ENCODE results near the gene RANBP1.
A peak's percentile ranks its signal among the peaks of the same experiment; 100 is the strongest.

Gene RANBP1

DNA sequence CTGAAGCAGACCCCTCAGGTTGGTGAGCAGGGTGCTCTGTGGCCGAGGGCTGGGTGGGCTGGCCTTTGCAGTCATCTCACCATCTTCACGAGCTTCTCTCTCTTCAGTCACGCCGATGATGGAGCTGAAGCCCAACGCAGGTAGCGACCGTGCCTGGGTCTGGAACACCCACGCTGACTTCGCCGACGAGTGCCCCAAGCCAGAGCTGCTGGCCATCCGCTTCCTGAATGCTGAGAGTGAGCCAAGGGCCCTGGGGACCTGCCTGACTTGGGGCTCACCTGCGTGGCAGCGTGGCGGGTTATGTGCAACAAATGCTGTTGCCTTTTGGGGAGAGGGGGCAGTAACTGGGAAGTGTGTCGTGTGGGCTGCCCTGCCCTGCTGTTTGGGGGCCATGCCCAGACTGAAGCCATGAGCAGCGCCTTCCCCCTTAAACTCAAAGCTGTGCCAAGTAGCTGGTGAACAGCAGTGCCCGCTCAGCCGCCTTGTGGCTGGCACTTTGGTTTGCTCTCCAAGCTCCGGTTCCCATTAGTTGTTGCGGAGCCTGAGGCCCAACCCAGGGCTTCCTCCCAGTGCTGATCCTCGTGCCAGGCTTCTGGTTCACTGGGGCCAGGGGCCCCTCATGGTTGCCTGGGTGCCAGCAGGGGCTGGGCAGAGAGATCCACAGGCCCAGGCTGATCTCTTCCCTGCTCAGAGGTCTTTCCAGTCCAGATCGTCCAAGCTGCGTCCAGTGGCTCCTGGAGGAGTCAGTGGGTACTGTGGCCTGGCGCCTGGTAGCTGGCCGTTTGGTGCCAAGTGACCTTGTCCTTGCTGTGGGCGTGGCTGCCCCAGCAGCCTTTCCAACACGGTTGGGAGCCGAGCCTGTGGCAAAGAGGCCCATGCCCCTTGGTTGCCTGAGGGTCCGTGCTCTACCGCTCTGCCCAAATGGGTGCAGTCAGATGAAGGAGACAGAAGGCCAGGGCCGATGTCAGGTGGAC is 9.6 kb downstream of the RANBP1 start:
- no peak for DNase-seq

DNA sequence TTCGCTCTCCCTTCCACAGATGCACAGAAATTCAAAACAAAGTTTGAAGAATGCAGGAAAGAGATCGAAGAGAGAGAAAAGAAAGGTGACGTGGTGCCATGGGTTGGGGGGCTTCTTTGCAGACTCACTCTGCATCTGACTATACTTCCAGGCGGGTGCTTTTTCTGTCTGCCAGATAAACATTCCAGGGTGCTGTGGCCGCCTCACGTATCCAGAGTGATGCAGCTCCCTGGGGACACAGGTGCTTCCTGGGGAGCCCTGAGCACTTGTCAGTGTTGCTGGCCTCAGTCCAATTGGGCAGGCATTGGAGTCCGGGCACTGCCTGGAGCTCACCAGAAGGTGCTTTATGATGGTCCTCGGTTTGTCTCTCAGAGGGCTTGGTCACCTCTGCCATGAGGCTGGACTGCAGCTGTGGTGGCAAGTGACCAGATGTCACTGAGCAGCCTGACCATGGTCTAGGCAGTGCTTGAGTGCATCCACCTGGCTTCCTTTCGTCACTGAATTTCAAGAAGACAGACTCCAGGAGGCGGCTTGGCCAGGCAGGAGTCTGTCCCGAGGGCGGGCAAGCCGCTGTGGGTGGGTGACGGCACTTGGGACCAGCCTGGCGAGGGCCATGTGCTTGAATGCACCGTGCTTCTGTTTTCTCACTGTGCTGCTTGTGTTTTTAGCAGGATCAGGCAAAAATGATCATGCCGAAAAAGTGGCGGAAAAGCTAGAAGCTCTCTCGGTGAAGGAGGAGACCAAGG is 10.6 kb downstream of the RANBP1 start:
- no peak for DNase-seq

DNA sequence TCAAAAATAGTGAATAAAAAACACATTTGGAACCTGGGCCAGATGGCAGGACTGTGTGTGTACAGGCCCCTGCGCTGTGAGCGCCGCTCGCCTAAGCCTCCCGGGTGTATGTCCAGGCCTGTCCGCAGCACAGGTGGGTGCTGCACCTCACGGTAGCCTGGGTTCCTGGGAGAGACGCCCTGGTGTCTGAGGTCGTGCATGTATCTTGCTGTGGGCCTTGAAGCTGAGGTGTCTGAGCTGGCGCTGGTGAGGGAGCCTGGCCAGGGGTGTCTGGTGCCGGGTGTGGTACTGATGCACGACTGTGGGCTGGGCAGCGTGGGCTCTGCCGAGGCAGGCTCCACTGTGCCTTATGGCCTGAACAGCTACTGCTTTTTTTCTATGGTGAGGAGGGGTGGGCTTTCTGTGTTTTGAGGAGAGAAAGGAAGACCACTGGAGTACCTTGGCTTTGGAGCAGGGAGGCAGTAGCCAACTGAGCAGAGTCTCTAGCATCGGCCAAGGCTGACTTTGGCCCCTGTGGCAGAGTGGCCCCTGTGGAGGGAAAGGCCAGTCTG is 11.5 kb downstream of the RANBP1 start:
- DNase-seq = no peak

DNA sequence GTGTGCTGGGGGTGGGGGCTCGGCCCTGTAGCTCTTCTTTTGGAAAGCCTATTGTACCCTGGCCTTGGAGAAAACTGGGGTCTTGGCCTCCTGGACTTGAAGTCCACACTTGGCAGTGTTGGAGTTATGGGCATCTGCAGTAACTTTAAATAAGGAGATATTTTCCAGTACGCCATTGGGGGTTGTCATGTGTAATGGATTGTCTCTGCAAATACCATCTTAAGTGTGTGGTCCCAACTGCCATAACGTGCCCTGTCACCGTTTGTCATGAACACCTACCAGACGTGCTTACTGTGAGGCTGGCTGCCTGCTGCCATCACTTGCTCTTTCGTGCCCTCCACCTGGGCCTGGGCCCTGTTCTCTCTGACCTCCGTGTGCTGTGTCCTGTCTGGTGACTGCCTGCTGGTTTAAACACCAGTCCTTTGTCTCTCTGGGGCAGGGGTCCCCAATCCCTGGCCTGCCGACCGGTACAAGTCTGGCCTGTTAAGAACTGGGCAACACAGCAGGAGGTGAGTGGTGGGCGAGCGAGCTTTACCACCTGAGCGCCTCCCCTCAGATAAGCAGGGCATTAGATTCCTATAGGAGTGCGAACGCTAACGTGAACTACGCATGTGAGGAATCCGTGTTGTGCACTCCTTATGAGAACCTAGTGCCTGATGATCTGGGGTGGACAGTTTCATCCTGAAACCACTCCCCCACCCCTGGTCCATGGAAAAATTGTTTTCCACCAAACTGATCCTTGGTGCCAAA is 12.1 kb downstream of the RANBP1 start:
- DNase-seq = no peak

DNA sequence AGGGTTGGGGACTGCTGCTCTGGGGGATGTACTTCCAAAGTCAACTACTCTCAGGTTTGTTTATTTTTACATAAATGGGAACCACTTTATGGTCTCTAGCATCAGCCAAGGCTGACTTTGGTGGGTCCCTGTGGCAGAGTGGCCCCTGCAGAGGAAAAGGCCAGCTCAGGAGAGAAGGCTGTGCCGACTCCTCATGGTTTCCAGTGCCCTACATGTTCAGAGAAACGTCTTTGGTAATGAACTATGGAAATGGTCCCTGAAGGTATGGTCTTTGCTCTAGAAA is 12.7 kb downstream of the RANBP1 start:
- DNase-seq = no peak

DNA sequence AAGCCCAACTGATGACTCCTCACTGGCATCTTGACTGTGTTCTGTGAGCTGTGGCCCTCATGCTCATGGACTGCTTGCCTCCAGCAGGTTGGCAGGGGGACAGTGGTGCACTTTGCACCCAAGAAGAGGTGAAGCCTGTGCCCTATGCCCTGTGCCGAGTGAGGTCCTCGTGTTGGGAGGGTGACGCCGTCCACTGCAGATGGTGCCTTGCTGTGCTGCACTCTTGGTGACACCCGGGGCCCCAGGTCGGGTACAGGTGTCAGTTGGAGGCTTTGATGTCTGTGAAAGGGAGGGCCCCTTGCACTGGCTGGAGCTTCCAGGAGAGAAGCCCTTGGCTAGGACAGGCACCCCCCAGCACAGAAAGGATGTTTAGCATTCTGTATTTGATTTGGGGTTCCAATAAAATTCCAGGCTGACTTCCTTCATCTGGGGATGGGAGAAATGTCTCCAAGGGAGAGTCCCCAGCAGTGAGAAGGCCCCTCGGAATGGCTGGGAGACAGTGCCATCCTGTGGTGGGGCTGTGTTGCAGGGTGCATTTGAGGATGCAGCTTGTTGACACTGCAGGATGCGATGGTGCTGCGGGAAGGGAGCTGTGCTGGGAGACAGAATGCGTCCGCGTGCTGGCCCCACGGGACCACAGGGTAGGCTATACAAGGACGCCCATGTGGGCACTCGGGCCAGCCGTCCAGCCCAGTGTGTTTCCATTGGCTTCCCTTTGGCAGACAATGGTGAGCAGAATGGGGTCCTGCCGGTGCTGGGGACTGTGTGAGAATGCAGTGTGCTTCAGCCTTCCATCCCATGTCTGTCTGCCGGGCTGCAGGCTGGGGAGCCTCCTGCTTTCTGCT is 13.2 kb downstream of the RANBP1 start:
- peak; percentile 43 for DNase-seq

DNA sequence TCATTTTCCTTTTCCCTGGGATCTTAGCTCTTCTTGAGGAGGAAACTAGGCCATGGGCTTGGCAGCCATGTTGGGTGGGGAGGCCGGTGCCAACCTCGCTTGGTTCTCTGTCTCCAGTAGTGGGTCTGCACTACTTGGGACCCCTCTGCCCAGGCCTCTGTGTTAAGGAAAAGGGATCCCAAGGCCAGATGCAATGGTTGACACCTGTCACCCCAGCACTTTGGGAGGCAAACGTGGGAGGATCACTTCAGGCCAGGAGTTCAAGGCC is 13.8 kb downstream of the RANBP1 start:
- no peak for DNase-seq

DNA sequence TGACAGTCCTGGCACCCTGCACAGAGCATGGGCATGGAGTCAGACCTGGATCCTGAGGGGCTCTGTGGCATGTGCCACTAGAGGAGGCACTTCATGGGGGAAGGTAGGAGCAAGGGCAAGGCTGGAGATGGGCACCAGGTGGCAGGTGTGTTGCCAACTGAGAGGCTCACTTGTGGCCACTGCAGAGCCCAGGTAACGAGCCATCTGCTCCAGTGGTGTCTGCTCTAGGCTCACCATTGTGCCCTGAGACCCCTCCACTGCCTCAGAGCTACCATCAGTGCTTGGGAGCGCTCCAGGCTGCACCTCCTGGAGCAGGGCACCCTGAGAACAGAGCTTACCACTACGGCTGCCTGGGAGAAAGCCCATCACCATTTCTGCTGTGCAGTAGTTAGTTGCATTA is 14.4 kb downstream of the RANBP1 start:
- DNase-seq = no peak

DNA sequence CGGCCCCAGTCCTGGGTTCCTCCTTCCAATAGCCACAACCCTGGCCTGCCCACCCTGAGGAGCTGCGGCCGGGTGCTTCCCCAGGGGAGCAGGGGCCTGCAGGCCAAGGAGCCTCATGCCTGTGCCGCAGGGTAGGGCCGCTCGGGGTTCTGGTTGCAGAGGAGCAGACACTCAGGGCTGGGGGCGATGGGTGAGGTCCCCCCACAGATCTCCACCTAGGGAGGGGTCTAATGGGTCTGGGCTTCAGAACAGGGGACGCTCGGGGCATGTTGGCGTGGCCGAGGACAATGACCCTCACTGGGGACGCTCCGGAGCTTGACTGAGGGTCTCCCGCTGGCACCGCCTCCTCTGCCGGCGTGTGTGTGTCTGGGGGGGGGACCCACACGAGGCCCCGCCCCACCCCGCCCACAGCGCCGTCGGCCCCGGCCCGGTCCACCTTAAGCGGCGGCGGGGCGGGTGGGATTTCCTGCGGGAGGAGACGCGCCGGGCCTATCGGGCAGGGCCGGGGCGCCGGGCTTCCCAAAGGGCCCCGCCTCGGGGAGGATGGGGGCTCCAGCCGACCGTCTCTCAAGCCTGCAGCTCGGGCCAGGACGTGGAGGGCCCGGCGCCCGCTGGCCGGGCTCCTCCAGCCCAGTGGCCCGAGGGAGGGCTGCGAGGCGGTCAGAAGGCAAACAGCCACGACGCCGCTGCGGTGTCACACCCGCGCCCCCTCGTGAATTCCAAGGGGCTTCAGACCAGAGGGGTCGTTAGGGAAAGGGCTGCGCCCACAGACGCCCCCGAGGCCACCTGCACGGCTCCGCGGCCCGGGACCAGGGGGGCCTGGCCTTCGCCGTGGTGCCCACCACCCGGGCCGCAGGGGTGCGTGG is 15.1 kb downstream of the RANBP1 start:
- peak; percentile 85 for DNase-seq

DNA sequence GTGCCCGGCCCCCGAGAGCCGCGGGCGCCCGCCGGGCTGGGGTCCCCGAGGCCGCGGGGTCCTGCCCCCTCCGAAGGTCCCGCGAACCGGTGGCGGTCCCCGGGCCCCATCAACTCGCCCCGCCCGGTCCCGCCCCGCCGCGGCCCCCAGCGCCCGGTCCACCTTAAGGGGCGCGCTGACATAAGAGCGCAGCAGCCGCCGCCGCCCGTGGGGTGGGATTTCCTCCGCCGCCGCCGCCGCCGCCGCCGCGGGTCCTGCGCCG is 15.6 kb downstream of the RANBP1 start, which contains the start of gene ZDHHC8:
Gene ZDHHC8 (plus strand): TSS at position 208 of the 262 bp plus-strand sequence. CDS start 144 bp downstream, outside the sequence.
- DNase-seq = peak; percentile 66

DNA sequence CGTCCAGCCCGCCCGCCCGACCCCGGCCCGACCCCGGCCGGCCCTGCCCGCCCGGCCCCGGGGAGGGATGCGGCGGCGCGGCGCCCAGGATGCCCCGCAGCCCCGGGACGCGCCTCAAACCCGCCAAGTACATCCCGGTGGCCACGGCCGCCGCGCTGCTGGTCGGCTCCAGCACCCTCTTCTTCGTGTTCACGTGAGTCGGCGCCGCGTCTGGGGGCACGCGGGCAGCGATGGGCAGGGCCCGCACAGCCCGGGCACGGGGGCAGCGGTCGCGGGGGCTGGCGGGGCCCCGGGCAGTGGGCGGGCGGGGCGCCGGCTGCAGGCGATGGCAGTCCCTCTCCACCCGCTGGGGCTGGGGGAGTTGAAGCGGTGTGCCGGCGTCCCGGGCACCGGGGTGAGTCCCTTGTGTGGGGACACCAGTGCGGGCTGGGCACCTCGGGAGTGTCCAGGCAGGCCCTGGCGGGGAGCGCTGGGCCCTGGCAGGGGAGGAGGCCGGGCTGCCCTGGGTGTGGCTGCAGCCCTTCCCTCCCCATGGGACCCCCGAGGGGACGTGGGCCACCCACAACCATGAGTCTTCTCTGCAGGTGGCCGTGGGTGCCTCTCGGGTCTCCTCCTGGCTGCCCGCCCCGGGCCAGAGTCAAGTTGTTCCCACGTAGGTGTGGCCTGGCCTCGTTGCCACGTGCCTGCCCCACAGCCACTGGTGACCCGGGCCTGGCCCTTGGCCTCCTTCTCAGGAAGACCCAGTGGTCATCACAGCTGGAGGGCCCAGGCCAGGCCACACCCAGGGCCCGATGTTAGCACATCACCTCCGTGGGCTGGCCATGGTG is 16.2 kb downstream of the RANBP1 start:
- DNase-seq = no peak

DNA sequence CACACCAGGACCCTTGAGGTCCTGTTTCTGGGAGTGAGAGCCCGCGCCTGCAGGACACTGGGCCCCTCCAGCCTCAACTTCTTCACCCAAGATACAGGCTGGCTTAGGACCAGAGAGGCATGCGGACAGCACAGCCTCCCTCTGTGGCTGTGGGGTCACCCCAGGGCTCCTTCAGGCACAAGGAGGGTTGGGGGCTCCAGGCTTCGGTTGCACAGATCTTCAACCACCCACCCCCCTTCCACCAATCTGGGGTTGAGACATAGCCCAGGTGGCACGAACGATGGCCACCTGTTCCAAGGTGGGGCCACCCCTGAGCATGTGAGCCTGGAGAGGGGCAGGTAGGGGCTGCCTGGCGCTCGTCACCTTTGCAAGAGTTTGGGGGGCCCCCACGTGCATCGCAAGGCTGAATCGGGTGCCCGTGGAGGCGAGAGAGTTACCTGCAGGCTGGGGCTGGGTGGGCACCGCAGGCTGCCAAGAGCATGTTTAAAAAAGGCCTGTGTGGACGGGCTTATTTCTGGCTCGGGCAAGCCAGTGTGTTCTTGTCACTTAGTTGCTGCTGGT is 16.9 kb downstream of the RANBP1 start:
- DNase-seq = no peak

DNA sequence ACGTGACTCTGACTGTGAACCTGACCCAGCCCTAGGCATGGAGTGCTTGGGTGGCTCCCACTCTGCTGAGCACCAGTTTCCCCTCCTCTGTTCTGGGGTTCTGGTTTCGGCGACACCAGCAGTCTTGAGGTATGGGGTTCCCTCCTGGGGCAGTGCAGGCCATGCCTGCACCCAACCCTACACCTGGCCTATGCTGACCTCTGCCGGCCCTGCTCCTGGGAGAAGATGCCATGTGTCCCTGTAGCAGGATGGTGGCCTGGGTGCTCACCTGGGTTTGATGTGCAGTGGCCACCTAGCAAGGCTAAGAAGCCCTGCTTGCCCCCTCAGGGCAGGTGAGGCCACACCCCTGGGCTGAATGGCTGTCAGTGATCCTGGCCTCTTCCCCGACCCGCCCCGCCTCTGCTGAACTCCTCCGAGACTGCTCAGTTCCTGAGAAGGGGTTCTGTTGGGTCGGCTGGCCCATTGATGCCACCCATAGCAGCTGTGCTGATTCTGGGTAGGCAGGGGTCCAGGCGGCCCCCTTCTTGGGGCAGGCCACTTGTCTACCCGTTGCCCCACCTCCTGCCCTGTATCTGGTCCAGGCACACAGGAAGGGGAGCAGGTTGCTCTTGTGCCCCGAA is 18.1 kb downstream of the RANBP1 start:
- no peak for DNase-seq

DNA sequence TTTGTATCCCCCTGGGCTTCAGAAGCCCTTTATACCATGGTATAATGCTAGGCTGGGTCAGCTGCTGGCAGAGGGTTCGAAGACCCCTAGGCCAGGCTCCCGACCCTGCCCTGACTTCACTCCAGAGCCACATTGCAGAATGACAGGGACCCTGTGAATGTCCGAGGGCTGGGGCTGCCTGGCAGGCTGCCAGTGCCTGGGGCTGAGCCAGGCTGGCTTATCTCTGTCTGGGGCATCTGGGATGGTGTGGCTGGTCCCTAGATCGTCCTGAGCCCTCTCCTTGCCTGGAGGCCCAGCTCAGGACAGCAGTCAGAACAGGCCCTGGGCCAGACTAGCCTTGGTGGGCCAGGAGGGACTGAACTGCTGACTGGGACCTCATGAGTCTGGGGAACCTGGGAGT is 19.4 kb downstream of the RANBP1 start:
- no peak for DNase-seq

DNA sequence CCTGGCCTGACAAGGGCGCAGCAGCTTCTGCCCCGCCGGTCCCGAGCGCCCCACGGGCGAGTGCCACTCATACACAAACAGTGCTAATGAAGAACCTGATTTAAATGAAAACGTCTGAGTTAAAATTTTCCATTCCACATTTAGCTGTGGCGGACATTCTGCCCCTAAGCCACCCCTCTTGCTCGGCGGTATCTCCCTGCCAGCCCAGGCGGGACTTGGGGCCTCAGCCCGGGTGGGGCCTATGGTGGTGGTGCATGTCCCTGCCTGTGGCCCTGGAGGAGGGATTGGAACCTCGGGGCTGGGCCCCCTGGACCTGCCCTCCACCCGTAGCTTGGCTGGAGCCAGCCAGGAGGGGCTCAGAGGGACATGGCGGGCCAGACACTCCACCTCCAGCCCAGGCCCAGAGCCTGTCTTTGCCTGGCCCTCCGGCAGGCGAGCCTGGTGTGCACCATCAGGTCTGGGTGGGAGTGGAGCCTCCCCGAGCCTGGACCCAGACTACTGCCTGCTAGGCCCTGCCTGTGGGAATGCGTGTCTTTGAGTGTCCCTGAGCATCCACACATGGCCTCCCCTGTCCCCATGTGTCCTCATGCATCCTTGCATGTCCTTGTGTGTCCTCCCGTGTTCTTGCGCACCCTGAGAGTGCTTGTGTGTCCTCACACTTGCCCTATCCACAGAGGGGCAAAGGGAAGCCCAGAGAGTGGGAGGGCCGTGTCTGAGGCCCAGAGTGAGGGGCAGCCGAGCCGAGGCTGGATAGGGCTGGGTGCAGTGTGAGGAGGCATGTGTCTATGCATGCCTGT is 20.1 kb downstream of the RANBP1 start:
- no peak for DNase-seq

DNA sequence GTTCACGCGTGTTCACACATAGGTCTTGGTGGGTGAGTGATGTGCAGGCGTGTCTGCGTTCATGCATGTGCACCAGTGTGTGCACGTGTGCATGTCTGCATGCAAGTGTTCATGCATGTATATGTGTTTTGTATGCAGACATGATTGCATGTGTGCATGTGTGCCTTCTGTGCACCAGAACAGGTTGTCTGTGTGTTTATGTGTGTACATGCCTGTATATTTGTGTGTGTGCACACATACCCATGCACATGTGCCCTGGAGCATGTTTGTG is 20.6 kb downstream of the RANBP1 start:
- no peak for DNase-seq

DNA sequence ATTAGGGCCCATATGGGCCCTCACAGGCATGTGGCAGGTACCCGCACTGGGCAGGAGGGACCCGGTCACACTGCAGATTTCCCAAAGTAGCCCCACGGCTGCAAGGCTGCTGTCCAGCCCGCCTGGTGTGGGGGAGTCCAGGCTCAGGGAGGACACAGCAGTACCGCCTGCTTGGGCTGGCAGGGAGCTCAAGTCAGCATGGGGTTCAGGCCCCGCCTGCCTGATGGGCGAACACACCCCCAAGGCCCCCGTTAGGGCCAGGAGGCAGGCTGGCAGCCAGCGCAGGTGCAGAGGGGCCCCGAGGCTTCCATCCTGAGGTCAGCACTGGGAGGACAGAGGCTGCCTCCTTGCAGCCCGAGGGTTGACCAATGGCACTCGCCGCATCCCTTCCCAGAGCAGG is 21.2 kb downstream of the RANBP1 start:
- DNase-seq = no peak

DNA sequence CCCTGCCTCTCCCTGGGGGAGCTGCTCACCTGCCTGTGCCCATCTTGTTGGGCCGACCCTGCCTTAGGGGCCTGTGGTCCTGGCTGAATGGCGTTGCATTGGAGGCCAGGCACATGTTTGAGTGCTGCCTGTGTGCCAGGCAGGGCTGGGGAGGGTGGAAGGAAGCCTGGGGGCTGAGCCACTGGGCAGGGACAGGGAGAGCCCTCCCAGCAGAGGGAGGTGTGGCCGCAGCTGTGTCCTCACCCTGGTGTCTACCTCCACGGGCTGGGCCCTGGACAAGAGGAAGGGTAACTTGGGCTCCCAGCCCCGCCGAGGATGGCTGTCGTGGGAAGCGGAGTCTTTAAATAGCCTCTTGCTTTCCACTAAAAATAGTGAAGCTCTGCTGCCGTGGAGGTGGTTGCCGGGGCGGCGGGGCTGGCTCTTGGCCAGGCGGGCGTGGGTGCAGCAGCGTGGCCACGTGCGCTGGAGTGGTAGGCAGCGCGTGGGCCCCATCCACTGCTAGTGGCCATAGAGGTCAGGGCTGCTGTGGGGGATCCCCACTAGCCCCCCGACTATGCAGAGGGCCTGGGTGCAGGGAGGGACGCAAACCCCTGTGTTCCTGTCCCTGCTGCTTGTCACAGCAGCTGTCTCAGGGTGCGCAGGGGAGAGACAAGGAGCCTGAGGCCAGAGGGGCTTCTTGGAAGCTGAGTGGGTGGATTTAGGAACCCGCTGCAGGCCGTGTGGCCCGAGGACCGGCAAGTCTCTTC is 21.9 kb downstream of the RANBP1 start:
- DNase-seq = no peak

DNA sequence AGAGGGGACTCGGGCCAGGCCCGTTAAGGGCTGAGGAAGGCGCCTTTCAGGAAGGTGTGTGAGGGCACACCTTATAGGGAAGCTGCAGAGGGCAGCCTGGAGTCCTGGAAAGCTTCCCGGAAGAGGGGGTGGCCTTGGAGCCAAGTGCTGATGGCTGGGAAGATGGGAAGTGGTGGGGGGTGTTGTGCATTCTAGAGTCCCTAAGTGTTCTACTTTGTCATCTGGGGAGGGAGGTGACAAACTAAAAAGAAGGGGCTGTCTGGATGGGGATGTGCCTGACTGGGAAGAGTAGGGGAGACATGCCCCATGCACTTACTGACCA is 22.5 kb downstream of the RANBP1 start:
- no peak for DNase-seq

Data from stimulated activated CD4-positive, alpha-beta T cell treated with anti-CD3 and anti-CD28 coated beads, Interleukin-12 subunit alpha, Interleukin-12 subunit beta, amount 100 ng/mL, for 4 hours (primary cell).